ENCODE data around the gene KCMF1.

KCMF1 gene

GRCh38 chr2:85019121-85019520 is 48.2 kb downstream of the KCMF1 start:
- no peaks in the 10 kb centered on the region; a peak in 1 of 3 replicates for H3K36me3 ChIP-seq (ENCODE audit: control insufficient read depth in 2 of 2, insufficient read depth in 1 of 2, low read length in 2 of 2)
- CTCF ChIA-PET, result interaction anchor here (0.7 to 1.5 kb wide), 4 partner anchors 12 to 61 kb away, joined by 3 to 4 read pairs (median 3); no protein-coding TSS in a partner anchor
- no peak overlapping the region for H3K4me3 ChIP-seq (ENCODE audit: low read depth, low read length)
- POLR2A ChIA-PET, result no interaction called here
- no peaks in the 10 kb centered on the region for H3K9me3 ChIP-seq (ENCODE audit: control insufficient read depth, insufficient read depth, low read depth, low read length)
- H3K27ac ChIP-seq (ENCODE audit: extremely low read depth, low read depth, low read length), result no peak overlapping the region
- H3K4me1 ChIP-seq (ENCODE audit: control insufficient read depth, insufficient read depth, low read length), result peaks cover 7% of the 10 kb centered on the region; the same call in 1 of the 2 replicates
- TF ChIP-seq ZBTB6 (tag by site-specific recombination; IDR thresholded peaks at IDR 0.05) (no peak), ZNF501 (tag by site-specific recombination; IDR thresholded peaks at IDR 0.05) (no peak), ZNF202 (tag by site-specific recombination; IDR thresholded peaks at IDR 0.05; ENCODE audit: borderline replicate concordance) (no peak), ZNF544 (tag by site-specific recombination; IDR thresholded peaks at IDR 0.05) (no peak), ZNF174 (tag by site-specific recombination; IDR thresholded peaks at IDR 0.05) (no peak), ZNF521 (tag by site-specific recombination; IDR thresholded peaks at IDR 0.05) (no peak), ZNF473 (tag by site-specific recombination; IDR thresholded peaks at IDR 0.05) (no peak), ZNF433 (tag by site-specific recombination; IDR thresholded peaks at IDR 0.05; ENCODE audit: low read depth) (no peak)

- TF ChIP-seq PRDM1 (tag by site-specific recombination; IDR thresholded peaks at IDR 0.05) (no peak), ZNF221 (tag by site-specific recombination; IDR thresholded peaks at IDR 0.05; ENCODE audit: borderline replicate concordance) (no peak), ZNF843 (tag by site-specific recombination; IDR thresholded peaks at IDR 0.05) (no peak), SCRT2 (tag by site-specific recombination; IDR thresholded peaks at IDR 0.05) (no peak), ZNF560 (tag by site-specific recombination; IDR thresholded peaks at IDR 0.05; ENCODE audit: borderline replicate concordance) (no peak), ZSCAN18 (tag by site-specific recombination; IDR thresholded peaks at IDR 0.05) (no peak), ZNF23 (tag by site-specific recombination; IDR thresholded peaks at IDR 0.05; ENCODE audit: borderline replicate concordance) (no peak), ZNF610 (tag by site-specific recombination; IDR thresholded peaks at IDR 0.05; ENCODE audit: borderline replicate concordance) (no peak), ZNF18 (tag by site-specific recombination; IDR thresholded peaks at IDR 0.05) (no peak), ZNF138 (tag by site-specific recombination; IDR thresholded peaks at IDR 0.05; ENCODE audit: borderline replicate concordance) (no peak), KLF17 (tag by site-specific recombination; IDR thresholded peaks at IDR 0.05) (no peak), ZNF140 (tag by site-specific recombination; IDR thresholded peaks at IDR 0.05) (no peak), ZNF670 (tag by site-specific recombination; IDR thresholded peaks at IDR 0.05; ENCODE audit: low read depth) (no peak), ZSCAN23 (tag by site-specific recombination; IDR thresholded peaks at IDR 0.05) (no peak), ZNF433 (tag by site-specific recombination; IDR thresholded peaks at IDR 0.05; ENCODE audit: low read depth) (no peak), ZNF629 (tag by site-specific recombination; IDR thresholded peaks at IDR 0.05) (no peak), HIC1 (tag by site-specific recombination; IDR thresholded peaks at IDR 0.05) (no peak), ZNF837 (tag by site-specific recombination; IDR thresholded peaks at IDR 0.05) (no peak), ZBTB48 (tag by site-specific recombination; IDR thresholded peaks at IDR 0.05) (no peak)
- Histone ChIP-seq H3K27ac (ENCODE audit: extremely low read depth, low read depth, low read length) (no peak overlapping the region), H3K4me3 (ENCODE audit: low read depth, low read length) (no peak overlapping the region), H3K9me3 (ENCODE audit: control insufficient read depth, insufficient read depth, low read depth, low read length) (no peaks in the 10 kb centered on the region), H3K36me3 (ENCODE audit: control insufficient read depth in 2 of 2, insufficient read depth in 1 of 2, low read length in 2 of 2) (no peaks in the 10 kb centered on the region; a peak in 1 of 3 replicates), H3K4me1 (ENCODE audit: control insufficient read depth, insufficient read depth, low read length) (no peaks in the 10 kb centered on the region)
- CTCF ChIA-PET, result no interaction called here
- POLR2A ChIA-PET, result no interaction called here
Observed at GRCh38 chr2:85022232-85022631, 51.3 kb downstream of the KCMF1 start.
